Activated CD8-positive, alpha-beta T cell treated with anti-CD3 and anti-CD28 coated beads for 36 hours (primary cell): ENCODE measurements around the gene MBP. TPM values are rescaled to one million over a fixed set of nuclear protein-coding genes. Genes with fewer than 3 reads are reported as not detected.

ENCODE experiments used
- ATAC-seq: fragments of 200-7000 bp; cut with Tn5 transposase; one replicate; pipeline ENCODE4 v1.10.0; 2021; ENCODE audit warnings: mild to moderate bottlenecking, moderate library complexity
- CTCF ChIA-PET: fragments of 350-600 bp; sonication (Branson Sonifier 250); formaldehyde crosslinking; loops from one replicate; lab custom pipeline; 2021; ENCODE audit warnings: antibody characterized with exemption; lab: Charles Lee
- POLR2A ChIA-PET: fragments of 350-600 bp; sonication (Branson Sonifier 250); formaldehyde crosslinking; loops from one replicate; lab custom pipeline; 2021; ENCODE audit warnings: antibody characterized with exemption; lab: Charles Lee
- DNase-seq: peaks from one replicate; pipeline ENCODE4 v3.0.0-alpha.2; 2020
- H3K27ac Mint-ChIP-seq: one replicate; pipeline ENCODE4 v1.8.0; 2021; ENCODE audit warnings: mild to moderate bottlenecking, mixed read lengths
- H3K27me3 Mint-ChIP-seq: one replicate; pipeline ENCODE4 v1.8.0; 2021; ENCODE audit warnings: mixed read lengths
- H3K36me3 Mint-ChIP-seq: one replicate; pipeline ENCODE4 v1.8.0; 2021; ENCODE audit warnings: low read depth, mixed read lengths
- H3K4me1 Mint-ChIP-seq: one replicate; pipeline ENCODE4 v1.8.0; 2021; ENCODE audit warnings: low read depth, mixed read lengths
- H3K4me3 Mint-ChIP-seq: one replicate; pipeline ENCODE4 v1.8.0; 2021; ENCODE audit warnings: mild to moderate bottlenecking, moderate library complexity, mixed read lengths
- H3K9me3 Mint-ChIP-seq: one replicate; pipeline ENCODE4 v1.8.0; 2021; ENCODE audit warnings: mixed read lengths
- intact Hi-C: fragments of 100-400 bp; cut with micrococcal nuclease; formaldehyde crosslinking; loops from one replicate; pipeline ENCODE4 v1.10.0; 2022
- total RNA-seq, 2 experiments: library from RNA; stranded (reverse); gene quantifications; one replicate each; pipeline ENCODE4 v1.2.3, GENCODE V29; 2021
- TF ChIP-seq, protein P1 (sequence below): fragments of 200-600 bp; IDR thresholded peaks from one replicate; pipeline ENCODE4 v1.8.0; 2022; ENCODE audit warnings: antibody characterized with exemption, mild to moderate bottlenecking

The MBP gene
- total RNA-seq, 2 experiments from 2014 or later = 39.9 to 41.5 TPM

DNA sequence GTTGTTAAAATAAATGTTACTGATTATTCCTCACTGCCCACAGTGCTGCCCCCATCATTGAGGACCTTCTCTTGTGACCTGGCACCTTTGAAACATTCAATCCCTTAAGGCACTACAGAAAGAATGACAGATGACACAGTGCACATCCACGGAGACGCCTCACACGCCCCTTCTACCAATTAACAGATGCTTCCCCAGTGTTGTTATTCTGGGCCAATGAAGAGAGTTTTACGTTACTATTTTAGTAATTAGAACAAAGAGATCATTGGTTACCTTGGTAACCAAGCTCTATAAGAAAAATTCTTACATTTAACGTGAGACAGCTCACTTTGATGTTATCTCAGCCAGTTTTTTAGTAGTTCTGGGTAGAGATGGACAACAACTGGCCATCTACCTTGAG is 158.2 kb downstream of the MBP start:
- intact Hi-C loops = no loop called here
- Mint-ChIP-seq H3K27ac (no peak overlapping the region), H3K9me3 (no peaks in the 10 kb centered on the region), H3K4me3 (no peak overlapping the region), H3K27me3 (no peaks in the 10 kb centered on the region), H3K36me3 (peaks cover 2% of the 10 kb centered on the region), H3K4me1 (peaks cover 11% of the 10 kb centered on the region)
- ATAC-seq (no peak), DNase-seq (no peak)
- TF ChIP-seq, protein P1, sequence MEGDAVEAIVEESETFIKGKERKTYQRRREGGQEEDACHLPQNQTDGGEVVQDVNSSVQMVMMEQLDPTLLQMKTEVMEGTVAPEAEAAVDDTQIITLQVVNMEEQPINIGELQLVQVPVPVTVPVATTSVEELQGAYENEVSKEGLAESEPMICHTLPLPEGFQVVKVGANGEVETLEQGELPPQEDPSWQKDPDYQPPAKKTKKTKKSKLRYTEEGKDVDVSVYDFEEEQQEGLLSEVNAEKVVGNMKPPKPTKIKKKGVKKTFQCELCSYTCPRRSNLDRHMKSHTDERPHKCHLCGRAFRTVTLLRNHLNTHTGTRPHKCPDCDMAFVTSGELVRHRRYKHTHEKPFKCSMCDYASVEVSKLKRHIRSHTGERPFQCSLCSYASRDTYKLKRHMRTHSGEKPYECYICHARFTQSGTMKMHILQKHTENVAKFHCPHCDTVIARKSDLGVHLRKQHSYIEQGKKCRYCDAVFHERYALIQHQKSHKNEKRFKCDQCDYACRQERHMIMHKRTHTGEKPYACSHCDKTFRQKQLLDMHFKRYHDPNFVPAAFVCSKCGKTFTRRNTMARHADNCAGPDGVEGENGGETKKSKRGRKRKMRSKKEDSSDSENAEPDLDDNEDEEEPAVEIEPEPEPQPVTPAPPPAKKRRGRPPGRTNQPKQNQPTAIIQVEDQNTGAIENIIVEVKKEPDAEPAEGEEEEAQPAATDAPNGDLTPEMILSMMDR = no peak
- ChIA-PET CTCF (interaction anchor here (1.0 kb wide), 1 partner anchor 9 kb away, joined by 7 read pairs; no protein-coding TSS in a partner anchor), POLR2A (no interaction called here)

DNA sequence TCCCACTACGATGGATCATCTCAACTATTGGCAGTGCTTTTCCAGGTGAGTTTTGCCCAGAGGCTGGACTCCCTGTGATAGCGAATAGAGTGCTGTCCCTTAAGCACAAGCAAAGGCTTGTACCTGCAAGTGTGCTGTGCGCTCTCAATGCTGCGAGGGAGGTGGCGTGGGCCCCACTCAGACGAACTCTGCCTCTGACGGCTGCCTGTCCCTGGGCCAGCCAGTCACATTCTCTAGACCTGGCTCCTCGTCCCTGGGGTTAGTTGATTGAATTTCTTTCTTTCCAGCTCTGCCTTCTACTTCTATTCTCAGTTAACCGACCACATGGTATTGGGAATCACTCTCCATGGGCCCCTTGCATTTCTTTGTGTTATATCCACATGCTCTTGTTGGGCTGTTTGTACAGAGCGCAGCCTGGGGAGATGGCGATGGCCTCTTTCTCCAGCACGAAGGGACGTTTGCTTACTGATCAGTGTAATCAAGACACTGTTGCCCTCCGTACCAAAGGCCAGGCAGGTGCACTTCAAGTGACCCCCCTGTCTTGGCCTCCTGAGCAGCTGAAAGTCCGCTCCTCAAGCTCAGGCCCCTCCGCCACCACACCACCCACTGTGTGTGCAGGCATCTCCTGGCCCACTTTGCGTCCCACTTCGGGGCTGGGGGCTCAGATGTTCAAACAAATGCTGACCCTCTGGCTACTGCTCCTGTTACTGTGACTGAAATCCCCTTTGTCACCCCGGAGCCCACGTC is 158.9 kb downstream of the MBP start:
- POLR2A ChIA-PET = no interaction called here
- H3K27ac Mint-ChIP-seq = no peak overlapping the region
- CTCF ChIA-PET = interaction anchor here (1.0 kb wide), 1 partner anchor 10 kb away, joined by 7 read pairs; no protein-coding TSS in a partner anchor
- H3K4me1 Mint-ChIP-seq = peaks cover 11% of the 10 kb centered on the region
- intact Hi-C loops = no loop called here
- no peaks in the 10 kb centered on the region for H3K9me3 Mint-ChIP-seq
- DNase-seq (no peak), ATAC-seq (no peak)
- H3K36me3 Mint-ChIP-seq = peaks cover 5% of the 10 kb centered on the region
- H3K27me3 Mint-ChIP-seq = no peaks in the 10 kb centered on the region
- no peak overlapping the region for H3K4me3 Mint-ChIP-seq
- TF ChIP-seq, protein P1 = no peak

DNA sequence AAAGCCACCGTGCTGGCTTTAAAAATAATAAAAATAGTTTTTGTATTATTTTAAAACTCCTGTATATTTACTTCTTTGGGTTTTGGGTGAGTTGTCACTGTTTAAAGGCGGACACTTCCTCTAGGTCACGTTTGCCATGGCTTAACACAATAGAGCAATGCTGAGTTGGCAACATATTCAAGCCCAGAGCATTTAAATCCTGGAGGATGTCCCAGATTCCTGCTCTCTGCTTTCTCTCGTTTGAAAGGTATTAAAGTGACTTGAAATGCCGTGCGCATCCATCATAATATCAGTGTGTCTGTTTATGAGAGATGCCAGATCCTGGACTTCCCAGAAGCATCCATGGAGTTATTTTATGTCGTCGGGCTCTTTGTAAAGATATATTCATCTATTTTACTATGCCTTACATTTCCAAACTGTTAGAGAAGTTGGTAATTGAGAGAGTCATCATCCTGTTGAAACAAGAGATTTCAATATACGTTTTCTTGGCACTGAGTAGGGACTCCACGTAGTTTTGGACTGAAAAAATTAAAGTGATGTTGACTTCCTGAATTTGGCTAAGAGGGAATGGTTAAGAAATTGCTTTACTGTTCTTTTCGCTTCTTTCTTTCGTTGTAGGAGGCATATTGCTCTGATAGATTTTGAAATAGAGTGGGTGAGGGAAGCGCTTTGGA is 159.6 kb downstream of the MBP start:
- intact Hi-C loops = no loop called here
- Mint-ChIP-seq H3K9me3 (no peaks in the 10 kb centered on the region), H3K36me3 (peaks cover 5% of the 10 kb centered on the region), H3K27ac (no peak overlapping the region), H3K4me3 (no peak overlapping the region), H3K4me1 (peaks cover 11% of the 10 kb centered on the region), H3K27me3 (no peaks in the 10 kb centered on the region)
- TF ChIP-seq, protein P1 = no peak
- no peak for DNase-seq
- ChIA-PET POLR2A (no interaction called here), CTCF (interaction anchor here (1.5 to 6.9 kb wide), 2 partner anchors 12 to 27 kb away, joined by 7 to 37 read pairs; no protein-coding TSS in a partner anchor)
- ATAC-seq = no peak

DNA sequence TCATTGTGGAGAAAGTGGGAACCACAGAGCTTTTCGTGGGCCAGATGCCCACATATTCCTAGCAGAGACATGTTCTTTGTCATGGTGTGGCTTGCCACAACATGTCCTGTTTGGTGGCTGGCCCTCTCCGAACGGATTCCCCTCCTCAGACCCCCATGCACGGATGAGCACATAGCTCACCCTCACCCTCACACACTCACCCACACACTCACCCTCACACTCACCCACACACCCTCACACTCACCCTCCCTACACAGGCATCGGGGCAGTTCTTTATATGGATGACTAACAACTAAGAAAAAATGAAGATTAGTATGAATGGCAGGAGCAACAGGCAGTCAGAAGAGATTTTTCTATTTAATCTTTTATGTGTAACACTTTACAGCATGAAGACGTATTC is 160.3 kb downstream of the MBP start:
- TF ChIP-seq, protein P1 = no peak
- H3K4me3 Mint-ChIP-seq = no peak overlapping the region

More for the DNA sequence above, 160.3 kb downstream of the MBP start:
- Mint-ChIP-seq H3K4me1 (peaks cover 11% of the 10 kb centered on the region), H3K27me3 (no peaks in the 10 kb centered on the region), H3K27ac (peak overlapping the region; percentile 60), H3K9me3 (no peaks in the 10 kb centered on the region), H3K36me3 (peaks cover 5% of the 10 kb centered on the region)
- DNase-seq (no peak), ATAC-seq (no peak)
- ChIA-PET CTCF (interaction anchor here (1.3 to 6.9 kb wide), 4 partner anchors 9 to 169 kb away, joined by 4 to 37 read pairs (median 6); no protein-coding TSS in a partner anchor), POLR2A (no interaction called here)
- intact Hi-C loops = no loop called here
